Mesendoderm (in vitro differentiated cells): Measurements from ENCODE around the gene DRD3.

Experiments
- DNase-seq: peaks from one replicate; pipeline ENCODE4 v3.0.0; 2013
- H2AK5ac ChIP-seq: 2 replicates; pipeline ENCODE4 v1.6.1; 2013; ENCODE audit warnings: low read length, inconsistent platforms
- H2BK120ac ChIP-seq: 2 replicates; pipeline ENCODE4 v1.6.1; 2013; ENCODE audit warnings: low read depth, mild to moderate bottlenecking, low read length, moderate library complexity, mixed read lengths
- H2BK15ac ChIP-seq: replicated peaks from 2 replicates; pipeline ENCODE4 v1.6.1; 2013; ENCODE audit warnings: low read depth, mild to moderate bottlenecking, moderate library complexity
- H2BK5ac ChIP-seq: 2 replicates; pipeline ENCODE4 v1.6.1; 2013; ENCODE audit warnings: low read length, inconsistent platforms
- H3K18ac ChIP-seq: 2 replicates; pipeline ENCODE4 v1.6.1; 2013; ENCODE audit warnings: mild to moderate bottlenecking, low read length, mixed read lengths
- H3K23ac ChIP-seq: one replicate; pipeline ENCODE4 v1.6.1; 2013; ENCODE audit warnings: low read length
- H3K27ac ChIP-seq: 2 replicates; pipeline ENCODE4 v1.5.1; 2013; ENCODE audit warnings: low read depth, mild to moderate bottlenecking, inconsistent platforms, low read length, moderate library complexity
- H3K27me3 ChIP-seq: 2 replicates; pipeline ENCODE4 v1.6.1; 2013; ENCODE audit warnings: low read length, control low read depth, mild to moderate bottlenecking, inconsistent platforms; ENCODE audit not compliant: insufficient read depth, poor library complexity
- H3K36me3 ChIP-seq: 2 replicates; pipeline ENCODE4 v1.6.1; 2013; ENCODE audit warnings: low read length, inconsistent platforms; ENCODE audit not compliant: control insufficient read depth, insufficient read depth
- H3K4ac ChIP-seq: one replicate; pipeline ENCODE4 v1.6.1; 2013; ENCODE audit warnings: low read depth, mild to moderate bottlenecking, low read length, moderate library complexity
- H3K4me1 ChIP-seq: 2 replicates; pipeline ENCODE4 v1.6.1; 2013; ENCODE audit warnings: low read depth, low read length, inconsistent platforms; ENCODE audit not compliant: control insufficient read depth
- H3K4me2 ChIP-seq: 2 replicates; pipeline ENCODE4 v1.6.1; 2013; ENCODE audit warnings: low read length
- H3K4me3 ChIP-seq: 2 replicates; pipeline ENCODE4 v1.5.1; 2013; ENCODE audit warnings: mild to moderate bottlenecking, low read length
- H3K56ac ChIP-seq: one replicate; pipeline ENCODE4 v1.6.1; 2013; ENCODE audit warnings: low read length
- H3K79me1 ChIP-seq: 2 replicates; pipeline ENCODE4 v1.6.1; 2013; ENCODE audit warnings: low read length, inconsistent platforms
- H3K79me2 ChIP-seq: 2 replicates; pipeline ENCODE4 v1.6.1; 2013; ENCODE audit warnings: mild to moderate bottlenecking, low read length; ENCODE audit not compliant: control insufficient read depth, insufficient read depth
- H3K9ac ChIP-seq: 2 replicates; pipeline ENCODE4 v1.6.1; 2013; ENCODE audit warnings: low read length, inconsistent platforms
- H4K5ac ChIP-seq: one replicate; pipeline ENCODE4 v1.6.1; 2013; ENCODE audit warnings: low read length
- H4K8ac ChIP-seq: one replicate; pipeline ENCODE4 v1.6.1; 2013; ENCODE audit warnings: low read depth, mild to moderate bottlenecking, control low read depth, low read length, moderate library complexity
- WGBS: extraction: QIAGEN DNeasy Blood & Tissue Kit; methylation state at CpG from one replicate; pipeline ENCODE4 v1.1.7; 2013; ENCODE audit warnings: low lambda C conversion rate, missing lambda C conversion rate; ENCODE audit not compliant: insufficient coverage; ENCODE audit errors: extremely low coverage; 5-methylcytosine and 5-hydroxymethylcytosine counted together

Gene DRD3

DNA sequence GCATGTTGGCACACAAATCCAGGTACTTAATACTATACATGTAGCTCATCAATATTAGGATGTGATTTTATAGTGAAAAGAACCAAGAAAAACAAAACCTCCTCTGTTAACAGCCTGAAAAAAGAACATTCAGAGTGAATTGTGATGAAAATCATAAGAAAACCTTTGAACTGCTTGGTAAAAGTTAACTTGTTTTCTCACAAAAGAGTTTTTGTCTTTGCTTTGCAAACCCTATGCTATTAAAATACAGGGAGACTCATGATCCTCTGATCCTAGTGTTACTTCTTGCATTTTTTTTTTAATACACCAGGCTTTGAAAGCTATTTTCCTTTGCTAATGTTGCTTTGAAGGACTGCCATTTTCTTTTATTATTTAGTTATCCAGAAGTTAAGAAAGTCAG is 98.7 kb downstream of the DRD3 start:
- no peak for DNase-seq
- Histone ChIP-seq H4K8ac (no peak overlapping the region), H3K4me3 (no peak overlapping the region), H2BK15ac (no peak overlapping the region), H2AK5ac (no peak overlapping the region), H3K36me3 (peaks cover 3% of the 10 kb centered on the region), H3K4me1 (no peaks in the 10 kb centered on the region), H3K23ac (no peak overlapping the region), H2BK120ac (no peak overlapping the region), H3K79me1 (no peaks in the 10 kb centered on the region), H3K18ac (no peak overlapping the region), H3K56ac (no peak overlapping the region), H3K79me2 (no peaks in the 10 kb centered on the region), H3K27me3 (no peaks in the 10 kb centered on the region), H3K4me2 (no peak overlapping the region), H3K27ac (no peak overlapping the region), H3K9ac (no peak overlapping the region), H3K4ac (no peak overlapping the region), H4K5ac (no peak overlapping the region), H2BK5ac (no peak overlapping the region)

DNA sequence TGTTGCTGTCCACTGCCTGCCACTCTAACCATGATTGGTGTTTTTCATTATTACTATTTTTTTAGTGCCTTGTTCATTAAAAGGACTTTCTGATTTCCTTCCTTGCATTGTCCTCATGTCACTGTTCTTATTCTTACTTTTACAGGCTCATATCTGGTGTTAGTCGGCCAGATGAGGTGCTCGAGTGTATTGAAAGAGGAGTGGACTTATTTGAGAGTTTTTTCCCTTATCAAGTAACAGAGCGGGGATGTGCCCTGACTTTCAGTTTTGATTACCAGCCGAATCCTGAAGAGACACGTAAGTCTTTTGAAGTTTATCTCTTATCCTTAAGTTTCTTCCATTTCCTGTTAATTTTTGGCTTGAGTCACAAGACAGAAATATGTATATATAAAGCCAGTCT is 99.1 kb downstream of the DRD3 start:
- H3K27ac ChIP-seq, result no peak overlapping the region
- no peak overlapping the region for H2AK5ac ChIP-seq
- H2BK15ac ChIP-seq, result no peak overlapping the region
- no peaks in the 10 kb centered on the region for H3K4me1 ChIP-seq
- H3K4me3 ChIP-seq, result no peak overlapping the region
- H3K79me2 ChIP-seq, result no peaks in the 10 kb centered on the region
- H3K36me3 ChIP-seq, result peaks cover 3% of the 10 kb centered on the region
- no peak overlapping the region for H4K8ac ChIP-seq
- no peaks in the 10 kb centered on the region for H3K27me3 ChIP-seq
- H2BK5ac ChIP-seq, result no peak overlapping the region
- H3K18ac ChIP-seq, result no peak overlapping the region
- H3K9ac ChIP-seq, result no peak overlapping the region
- no peak for DNase-seq
- H3K56ac ChIP-seq, result no peak overlapping the region
- no peak overlapping the region for H3K23ac ChIP-seq
- H3K79me1 ChIP-seq, result no peaks in the 10 kb centered on the region
- no peak overlapping the region for H3K4ac ChIP-seq
- no peak overlapping the region for H2BK120ac ChIP-seq
- no peak overlapping the region for H4K5ac ChIP-seq
- WGBS, result no CpG with 5 or more reads among the region's 5 CpGs
- no peak overlapping the region for H3K4me2 ChIP-seq

DNA sequence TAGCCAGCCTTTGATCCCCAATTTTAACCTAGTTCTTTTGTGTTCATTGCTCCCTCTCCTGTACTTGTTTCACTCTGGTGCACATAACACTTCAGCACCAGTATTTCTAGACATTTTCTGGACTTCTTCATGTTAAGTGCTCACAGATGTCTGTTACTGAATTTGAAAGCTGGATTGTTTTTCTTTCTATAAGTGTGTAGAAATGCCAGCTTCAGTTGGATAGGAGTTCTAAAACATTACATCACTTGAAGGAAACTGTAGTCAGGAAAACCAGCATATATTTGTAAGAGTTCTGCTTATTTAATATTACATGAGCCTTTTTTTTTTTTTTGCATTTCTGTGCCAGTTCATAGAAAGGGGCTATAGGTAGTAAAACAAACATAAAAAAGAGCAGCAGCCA is 100.7 kb downstream of the DRD3 start:
- Histone ChIP-seq H3K18ac (no peak overlapping the region), H4K8ac (no peak overlapping the region), H3K36me3 (peaks cover 5% of the 10 kb centered on the region), H3K4me2 (no peak overlapping the region), H3K23ac (no peak overlapping the region), H2BK5ac (no peak overlapping the region), H3K27ac (no peak overlapping the region), H3K79me2 (no peaks in the 10 kb centered on the region), H3K27me3 (no peaks in the 10 kb centered on the region), H2AK5ac (no peak overlapping the region), H3K9ac (no peak overlapping the region), H2BK15ac (no peak overlapping the region), H4K5ac (no peak overlapping the region), H3K56ac (no peak overlapping the region), H3K4ac (no peak overlapping the region), H3K4me1 (no peaks in the 10 kb centered on the region), H3K79me1 (no peaks in the 10 kb centered on the region), H2BK120ac (no peak overlapping the region), H3K4me3 (no peak overlapping the region)
- no peak for DNase-seq
